ENCODE results near the gene PANK2. TPM values are rescaled to one million over a fixed set of nuclear protein-coding genes. Genes with fewer than 3 reads are reported as not detected.

Gene PANK2
- total RNA-seq, 1 experiment from 2014 or later = 62.7 TPM

DNA sequence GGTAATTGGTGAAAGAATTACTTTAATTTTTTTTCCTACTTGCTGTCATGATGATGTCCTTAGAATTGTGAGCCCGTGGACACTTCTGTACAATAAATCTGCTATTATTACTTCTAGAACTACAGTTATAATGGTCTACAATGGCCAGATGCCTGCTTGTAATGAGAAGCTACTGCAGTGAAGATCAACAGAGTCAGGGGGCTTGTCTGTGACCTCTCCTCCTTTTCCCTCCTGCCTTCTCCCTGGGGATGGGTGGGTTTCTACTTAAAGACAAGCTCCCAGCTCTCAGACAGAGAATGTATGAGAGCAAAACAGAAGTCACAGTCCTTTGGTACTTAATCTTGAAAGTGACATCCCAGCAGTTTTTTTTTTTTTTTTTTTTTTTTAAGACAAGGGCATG lies 13.2 kb upstream of the PANK2 start:
- no peak for DNase-seq (ENCODE audit: low spot score)
- TF ChIP-seq JUN (CRISPR knock-in tag; IDR thresholded peaks at IDR 0.05) = no peak
- no peak for TF ChIP-seq ZNF232 (CRISPR knock-in tag; IDR thresholded peaks at IDR 0.05)
- TF ChIP-seq, protein P1, sequence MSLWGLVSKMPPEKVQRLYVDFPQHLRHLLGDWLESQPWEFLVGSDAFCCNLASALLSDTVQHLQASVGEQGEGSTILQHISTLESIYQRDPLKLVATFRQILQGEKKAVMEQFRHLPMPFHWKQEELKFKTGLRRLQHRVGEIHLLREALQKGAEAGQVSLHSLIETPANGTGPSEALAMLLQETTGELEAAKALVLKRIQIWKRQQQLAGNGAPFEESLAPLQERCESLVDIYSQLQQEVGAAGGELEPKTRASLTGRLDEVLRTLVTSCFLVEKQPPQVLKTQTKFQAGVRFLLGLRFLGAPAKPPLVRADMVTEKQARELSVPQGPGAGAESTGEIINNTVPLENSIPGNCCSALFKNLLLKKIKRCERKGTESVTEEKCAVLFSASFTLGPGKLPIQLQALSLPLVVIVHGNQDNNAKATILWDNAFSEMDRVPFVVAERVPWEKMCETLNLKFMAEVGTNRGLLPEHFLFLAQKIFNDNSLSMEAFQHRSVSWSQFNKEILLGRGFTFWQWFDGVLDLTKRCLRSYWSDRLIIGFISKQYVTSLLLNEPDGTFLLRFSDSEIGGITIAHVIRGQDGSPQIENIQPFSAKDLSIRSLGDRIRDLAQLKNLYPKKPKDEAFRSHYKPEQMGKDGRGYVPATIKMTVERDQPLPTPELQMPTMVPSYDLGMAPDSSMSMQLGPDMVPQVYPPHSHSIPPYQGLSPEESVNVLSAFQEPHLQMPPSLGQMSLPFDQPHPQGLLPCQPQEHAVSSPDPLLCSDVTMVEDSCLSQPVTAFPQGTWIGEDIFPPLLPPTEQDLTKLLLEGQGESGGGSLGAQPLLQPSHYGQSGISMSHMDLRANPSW (CRISPR knock-in tag; conservative IDR thresholded peaks at IDR 0.05; ENCODE audit: low read depth) = no peak
- TF ChIP-seq NR3C1 (CRISPR knock-in tag; conservative IDR thresholded peaks at IDR 0.05; ENCODE audit: low read depth) = no peak
- TF ChIP-seq TP53 (CRISPR knock-in tag; IDR thresholded peaks at IDR 0.05) = no peak
- no peak for TF ChIP-seq ZNF138 (CRISPR knock-in tag; conservative IDR thresholded peaks at IDR 0.05)
- no peak for TF ChIP-seq ZBTB21 (CRISPR knock-in tag; IDR thresholded peaks at IDR 0.05; ENCODE audit: borderline replicate concordance)
- TF ChIP-seq TCF7 (CRISPR knock-in tag; IDR thresholded peaks at IDR 0.05; ENCODE audit: low read depth) = no peak
- TF ChIP-seq, protein P2, sequence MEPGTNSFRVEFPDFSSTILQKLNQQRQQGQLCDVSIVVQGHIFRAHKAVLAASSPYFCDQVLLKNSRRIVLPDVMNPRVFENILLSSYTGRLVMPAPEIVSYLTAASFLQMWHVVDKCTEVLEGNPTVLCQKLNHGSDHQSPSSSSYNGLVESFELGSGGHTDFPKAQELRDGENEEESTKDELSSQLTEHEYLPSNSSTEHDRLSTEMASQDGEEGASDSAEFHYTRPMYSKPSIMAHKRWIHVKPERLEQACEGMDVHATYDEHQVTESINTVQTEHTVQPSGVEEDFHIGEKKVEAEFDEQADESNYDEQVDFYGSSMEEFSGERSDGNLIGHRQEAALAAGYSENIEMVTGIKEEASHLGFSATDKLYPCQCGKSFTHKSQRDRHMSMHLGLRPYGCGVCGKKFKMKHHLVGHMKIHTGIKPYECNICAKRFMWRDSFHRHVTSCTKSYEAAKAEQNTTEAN (CRISPR knock-in tag; IDR thresholded peaks at IDR 0.05) = no peak
- TF ChIP-seq ZNF317 (CRISPR knock-in tag; IDR thresholded peaks at IDR 0.05; ENCODE audit: borderline replicate concordance, low read depth) = no peak
- TF ChIP-seq, protein P3, sequence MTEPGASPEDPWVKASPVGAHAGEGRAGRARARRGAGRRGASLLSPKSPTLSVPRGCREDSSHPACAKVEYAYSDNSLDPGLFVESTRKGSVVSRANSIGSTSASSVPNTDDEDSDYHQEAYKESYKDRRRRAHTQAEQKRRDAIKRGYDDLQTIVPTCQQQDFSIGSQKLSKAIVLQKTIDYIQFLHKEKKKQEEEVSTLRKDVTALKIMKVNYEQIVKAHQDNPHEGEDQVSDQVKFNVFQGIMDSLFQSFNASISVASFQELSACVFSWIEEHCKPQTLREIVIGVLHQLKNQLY (CRISPR knock-in tag; IDR thresholded peaks at IDR 0.05) = no peak
- no peak for TF ChIP-seq ZNF671 (CRISPR knock-in tag; IDR thresholded peaks at IDR 0.05)
- TF ChIP-seq, protein P4, sequence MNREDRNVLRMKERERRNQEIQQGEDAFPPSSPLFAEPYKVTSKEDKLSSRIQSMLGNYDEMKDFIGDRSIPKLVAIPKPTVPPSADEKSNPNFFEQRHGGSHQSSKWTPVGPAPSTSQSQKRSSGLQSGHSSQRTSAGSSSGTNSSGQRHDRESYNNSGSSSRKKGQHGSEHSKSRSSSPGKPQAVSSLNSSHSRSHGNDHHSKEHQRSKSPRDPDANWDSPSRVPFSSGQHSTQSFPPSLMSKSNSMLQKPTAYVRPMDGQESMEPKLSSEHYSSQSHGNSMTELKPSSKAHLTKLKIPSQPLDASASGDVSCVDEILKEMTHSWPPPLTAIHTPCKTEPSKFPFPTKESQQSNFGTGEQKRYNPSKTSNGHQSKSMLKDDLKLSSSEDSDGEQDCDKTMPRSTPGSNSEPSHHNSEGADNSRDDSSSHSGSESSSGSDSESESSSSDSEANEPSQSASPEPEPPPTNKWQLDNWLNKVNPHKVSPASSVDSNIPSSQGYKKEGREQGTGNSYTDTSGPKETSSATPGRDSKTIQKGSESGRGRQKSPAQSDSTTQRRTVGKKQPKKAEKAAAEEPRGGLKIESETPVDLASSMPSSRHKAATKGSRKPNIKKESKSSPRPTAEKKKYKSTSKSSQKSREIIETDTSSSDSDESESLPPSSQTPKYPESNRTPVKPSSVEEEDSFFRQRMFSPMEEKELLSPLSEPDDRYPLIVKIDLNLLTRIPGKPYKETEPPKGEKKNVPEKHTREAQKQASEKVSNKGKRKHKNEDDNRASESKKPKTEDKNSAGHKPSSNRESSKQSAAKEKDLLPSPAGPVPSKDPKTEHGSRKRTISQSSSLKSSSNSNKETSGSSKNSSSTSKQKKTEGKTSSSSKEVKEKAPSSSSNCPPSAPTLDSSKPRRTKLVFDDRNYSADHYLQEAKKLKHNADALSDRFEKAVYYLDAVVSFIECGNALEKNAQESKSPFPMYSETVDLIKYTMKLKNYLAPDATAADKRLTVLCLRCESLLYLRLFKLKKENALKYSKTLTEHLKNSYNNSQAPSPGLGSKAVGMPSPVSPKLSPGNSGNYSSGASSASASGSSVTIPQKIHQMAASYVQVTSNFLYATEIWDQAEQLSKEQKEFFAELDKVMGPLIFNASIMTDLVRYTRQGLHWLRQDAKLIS (CRISPR knock-in tag; IDR thresholded peaks at IDR 0.05; ENCODE audit: borderline replicate concordance) = no peak
- no peak for TF ChIP-seq ATF1 (CRISPR knock-in tag; IDR thresholded peaks at IDR 0.05)
- TF ChIP-seq KAT7 (CRISPR knock-in tag; IDR thresholded peaks at IDR 0.05; ENCODE audit: borderline replicate concordance) = no peak
- TF ChIP-seq, protein P5, sequence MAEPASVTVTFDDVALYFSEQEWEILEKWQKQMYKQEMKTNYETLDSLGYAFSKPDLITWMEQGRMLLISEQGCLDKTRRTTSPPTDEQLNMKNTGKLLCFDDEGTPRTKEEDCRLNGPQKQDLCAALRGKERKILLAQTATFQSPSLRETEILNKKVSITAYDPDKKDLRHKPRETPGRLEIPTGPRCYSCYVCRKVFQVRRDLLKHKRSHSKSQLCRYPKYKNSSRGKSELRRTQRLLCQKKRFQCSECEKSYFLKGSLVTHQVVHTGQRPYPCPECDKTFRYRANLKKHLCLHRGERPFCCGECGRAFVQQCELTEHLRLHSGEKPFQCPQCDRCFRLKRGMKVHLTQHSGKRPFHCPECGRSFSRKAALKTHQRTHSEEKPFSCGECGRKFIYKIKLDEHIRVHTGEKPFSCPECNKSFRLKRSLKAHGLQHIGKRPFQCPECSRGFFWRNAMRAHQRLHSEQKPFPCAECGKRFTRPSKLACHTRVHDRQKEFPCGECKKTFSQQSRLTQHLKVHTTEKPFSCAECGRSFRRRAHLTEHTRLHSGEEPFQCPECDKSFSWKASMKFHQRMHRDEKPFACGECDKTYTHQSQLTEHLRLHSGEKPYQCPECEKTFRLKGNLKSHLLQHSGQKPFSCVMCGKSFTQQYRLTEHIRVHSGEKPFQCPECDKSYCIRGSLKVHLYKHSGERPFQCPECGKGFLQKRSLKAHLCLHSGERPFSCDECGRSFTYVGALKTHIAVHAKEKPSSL (CRISPR knock-in tag; conservative IDR thresholded peaks at IDR 0.05) = no peak
- TF ChIP-seq NFYB (CRISPR knock-in tag; conservative IDR thresholded peaks at IDR 0.05; ENCODE audit: low read depth) = no peak
- no peak for TF ChIP-seq CREB1 (CRISPR knock-in tag; IDR thresholded peaks at IDR 0.05)
- Mint-ChIP-seq H3K4me1 (peaks cover 7% of the 10 kb centered on the region), H3K4me3 (no peak overlapping the region), H3K27ac (no peak overlapping the region), H3K27me3 (ENCODE audit: low read depth) (no peaks in the 10 kb centered on the region), H3K36me3 (peaks cover 16% of the 10 kb centered on the region), H3K9me3 (no peaks in the 10 kb centered on the region)
- ATAC-seq = no peak
- ChIA-PET POLR2A (no interaction called here), CTCF (interaction anchor here (1.5 kb wide), 2 partner anchors 55 to 209 kb away, joined by 3 read pairs; partner anchors contain the start of gene AP5S1)
